IMR-90 (cell line): ENCODE results near the gene CCN6. TPM values are rescaled to one million over a fixed set of nuclear protein-coding genes. Genes with fewer than 3 reads are reported as not detected.

ENCODE experiments used
- ATAC-seq: fragments of 200-7000 bp; cut with Tn5 transposase; 2 replicates; pipeline ENCODE4 v1.9.1; 2020; ENCODE audit warnings: low read depth, mild to moderate bottlenecking, moderate library complexity
- BruUV-seq: library from RNA; stranded (reverse); fragments of 400-500 nt; replicated peaks from 2 replicates; lab custom pipeline; 2021; lab: Mats Ljungman, UMichigan
- CTCF ChIA-PET: fragments of 300-600 bp; formaldehyde crosslinking; extraction: SDS; loops from one replicate; lab custom pipeline; 2021; ENCODE audit warnings: antibody characterized with exemption; lab: Yijun Ruan, JAX
- POLR2A ChIA-PET: fragments of 300-600 bp; sonication (Branson Sonifier 250); formaldehyde crosslinking; loops from one replicate; lab custom pipeline; 2022; ENCODE audit warnings: antibody characterized with exemption; ENCODE audit not compliant: unreplicated experiment; lab: Charles Lee
- DNase-seq: peaks from one replicate; pipeline ENCODE4 v3.0.0; 2013
- H2AFZ ChIP-seq: replicated peaks from 2 replicates; pipeline ENCODE3; 2013; ENCODE audit warnings: low read length, mild to moderate bottlenecking; ENCODE audit not compliant: poor library complexity
- H2AK5ac ChIP-seq: 2 replicates; pipeline ENCODE4 v1.6.1; 2013; ENCODE audit warnings: low read depth, low read length, inconsistent platforms
- H2AK9ac ChIP-seq: replicated peaks from 2 replicates; pipeline ENCODE3; 2013; ENCODE audit warnings: mild to moderate bottlenecking, low read depth, low read length, moderate library complexity; ENCODE audit not compliant: poor library complexity
- H2BK120ac ChIP-seq: 2 replicates; pipeline ENCODE4 v1.6.1; 2013; ENCODE audit warnings: low read depth, low read length, inconsistent platforms
- H2BK15ac ChIP-seq: 3 replicates; pipeline ENCODE4 v1.6.1; 2013; ENCODE audit warnings: low read depth, low read length, inconsistent platforms
- H2BK20ac ChIP-seq: 2 replicates; pipeline ENCODE4 v1.6.1; 2013; ENCODE audit warnings: low read depth, mild to moderate bottlenecking, inconsistent platforms, low read length, moderate library complexity
- H2BK5ac ChIP-seq: 2 replicates; pipeline ENCODE4 v1.6.1; 2013; ENCODE audit warnings: mild to moderate bottlenecking, low read depth, low read length, inconsistent platforms; ENCODE audit not compliant: poor library complexity, severe bottlenecking
- H3K14ac ChIP-seq: replicated peaks from 2 replicates; pipeline ENCODE4 v1.6.1; 2013; ENCODE audit warnings: low read depth, low read length, inconsistent platforms
- H3K18ac ChIP-seq: 2 replicates; pipeline ENCODE4 v1.6.1; 2013; ENCODE audit warnings: low read depth, low read length, control low read depth
- H3K23ac ChIP-seq: 2 replicates; pipeline ENCODE4 v1.6.1; 2013; ENCODE audit warnings: low read depth, low read length, inconsistent platforms
- H3K27ac ChIP-seq: 2 replicates; pipeline ENCODE4 v1.5.1; 2013; ENCODE audit warnings: mild to moderate bottlenecking, control low read depth, low read length; ENCODE audit not compliant: insufficient read depth
- H3K27me3 ChIP-seq: 2 replicates; pipeline ENCODE4 v1.6.1; 2013; ENCODE audit warnings: low read length; ENCODE audit not compliant: control insufficient read depth, insufficient read depth
- H3K36me3 ChIP-seq: 2 replicates; pipeline ENCODE4 v1.6.1; 2013; ENCODE audit warnings: low read length, mixed read lengths; ENCODE audit not compliant: control insufficient read depth, insufficient read depth
- H3K4ac ChIP-seq: 2 replicates; pipeline ENCODE4 v1.6.1; 2013; ENCODE audit warnings: low read depth, low read length, inconsistent platforms
- H3K4me1 ChIP-seq: 2 replicates; pipeline ENCODE4 v1.6.1; 2013; ENCODE audit warnings: low read length, mixed read lengths; ENCODE audit not compliant: control insufficient read depth, insufficient read depth
- H3K4me2 ChIP-seq: 2 replicates; pipeline ENCODE4 v1.6.1; 2013; ENCODE audit warnings: low read depth, mild to moderate bottlenecking, control low read depth, low read length, moderate library complexity
- H3K4me3 ChIP-seq: 2 replicates; pipeline ENCODE4 v1.5.1; 2013; ENCODE audit warnings: low read depth, mild to moderate bottlenecking, control low read depth, low read length, moderate library complexity; ENCODE audit not compliant: insufficient read depth
- H3K56ac ChIP-seq: 2 replicates; pipeline ENCODE4 v1.6.1; 2013; ENCODE audit warnings: low read length, inconsistent platforms; ENCODE audit not compliant: insufficient read depth; ENCODE audit errors: extremely low read depth
- H3K79me1 ChIP-seq, 2 experiments: 2 replicates each; pipeline ENCODE4 v1.6.1; 2013; ENCODE audit warnings: low read length in 2 of 2, inconsistent platforms in 1 of 2, low read depth in 1 of 2
- H3K9ac ChIP-seq: 2 replicates; pipeline ENCODE4 v1.6.1; 2013; ENCODE audit warnings: low read depth, low read length, control low read depth
- H3K9me1 ChIP-seq: 2 replicates; pipeline ENCODE4 v1.6.1; 2013; ENCODE audit warnings: low read length, inconsistent platforms; ENCODE audit not compliant: insufficient read depth
- H3K9me3 ChIP-seq: 2 replicates; pipeline ENCODE4 v1.6.1; 2013; ENCODE audit warnings: low read length; ENCODE audit not compliant: control insufficient read depth, insufficient read depth
- H4K20me1 ChIP-seq: 2 replicates; pipeline ENCODE4 v1.6.1; 2013; ENCODE audit warnings: low read length, inconsistent platforms; ENCODE audit not compliant: insufficient read depth
- H4K5ac ChIP-seq: 2 replicates; pipeline ENCODE4 v1.6.1; 2013; ENCODE audit warnings: mild to moderate bottlenecking, low read depth, low read length, control low read depth
- H4K8ac ChIP-seq, 2 experiments: 2 replicates each; pipeline ENCODE4 v1.6.1; 2013; ENCODE audit warnings: low read depth in 2 of 2, low read length in 2 of 2, control low read depth in 1 of 2, inconsistent platforms in 1 of 2
- H4K91ac ChIP-seq: 2 replicates; pipeline ENCODE4 v1.6.1; 2013; ENCODE audit warnings: low read depth, low read length, inconsistent platforms; ENCODE audit not compliant: insufficient read depth
- BHLHE40 ChIP-seq: fragments of 150-350 bp; IDR thresholded peaks from 2 replicates; pipeline ENCODE4 v1.6.1; 2016; ENCODE audit warnings: mild to moderate bottlenecking, low read depth, low read length
- NFE2L2 ChIP-seq: fragments of 150-350 bp; IDR thresholded peaks from 2 replicates; pipeline ENCODE4 v1.6.1; 2016; ENCODE audit warnings: low read depth, mild to moderate bottlenecking, low read length
- POLR2A ChIP-seq: IDR thresholded peaks from 2 replicates; pipeline ENCODE4 v1.6.1; 2012; ENCODE audit warnings: mild to moderate bottlenecking, low read depth, low read length
- RAD21 ChIP-seq: IDR thresholded peaks from 2 replicates; pipeline ENCODE4 v1.6.1; 2012; ENCODE audit warnings: low read length, improper control_type of control experiment
- SMC3 ChIP-seq: fragments of 150-350 bp; IDR thresholded peaks from 2 replicates; pipeline ENCODE4 v1.6.1; 2016; ENCODE audit warnings: low read depth, mild to moderate bottlenecking, antibody characterized with exemption, low read length, moderate library complexity
- WGBS, 2 experiments: methylation state at CpG; one replicate each; pipeline versions ENCODE4 v1.1.5 to v1.1.7; 2013; ENCODE audit warnings: missing lambda C conversion rate in 2 of 2; ENCODE audit not compliant: insufficient read length in 1 of 2; ENCODE audit errors: extremely low coverage in 2 of 2; 5-methylcytosine and 5-hydroxymethylcytosine counted together
- dilution Hi-C: fragments of 300-500 bp; cut with HindIII; formaldehyde crosslinking; loops from one replicate; pipeline ENCODE4 v1.14.3; 2018; ENCODE audit warnings: low sequenced_read_pairs; ENCODE audit not compliant: unreplicated experiment
- in situ Hi-C: fragments of 300-500 bp; cut with MboI; formaldehyde crosslinking; loops from 3 replicates; pipeline ENCODE4 v1.14.3; 2019; ENCODE audit warnings: low sequenced_read_pairs, inconsistent platforms, mixed read lengths
- intact Hi-C: fragments of 100-400 bp; cut with micrococcal nuclease; formaldehyde crosslinking; loops from 2 replicates; pipeline ENCODE4 v1.10.0; 2022
- polyA plus RNA-seq, 3 experiments: library from polyadenylated mRNA; depleted of rRNA; stranded (reverse); fragments of >200 nt; gene quantifications; 2 replicates each; pipeline ENCODE4 v1.2.3, GENCODE V29; 2012; ENCODE audit warnings: low replicate concordance in 1 of 3
- total RNA-seq: library from RNA; depleted of rRNA; stranded (reverse); fragments of >200 nt; gene quantifications from 2 replicates; pipeline ENCODE4 v1.2.3, GENCODE V29; 2012
- TF ChIP-seq, protein P1 (sequence below): fragments of 150-350 bp; IDR thresholded peaks from 2 replicates; pipeline ENCODE4 v1.6.1; 2017; ENCODE audit warnings: mild to moderate bottlenecking, antibody characterized with exemption, low read length, low read depth

The CCN6 gene
- total and polyA plus RNA-seq, 2 of the 4 experiments (the other 2 are of a cell fraction): not detected

- Histone ChIP-seq H3K9me3 (no peaks in the 10 kb centered on the region), H4K8ac (no peak overlapping the region), H2BK120ac (no peak overlapping the region), H3K27ac (no peak overlapping the region), H3K56ac (no peak overlapping the region), H3K9ac (no peak overlapping the region), H2AK5ac (no peak overlapping the region), H3K27me3 (no peaks in the 10 kb centered on the region), H3K36me3 (peaks cover 62% of the 10 kb centered on the region), H3K23ac (no peak overlapping the region), H2AK9ac (no peak overlapping the region), H2BK15ac (no peak overlapping the region), H4K20me1 (no peaks in the 10 kb centered on the region), H4K91ac (no peak overlapping the region), H3K9me1 (peaks cover 6% of the 10 kb centered on the region), H3K4me2 (no peak overlapping the region), H3K14ac (no peak overlapping the region), H2BK5ac (no peak overlapping the region), H3K18ac (no peak overlapping the region), H3K4ac (no peak overlapping the region), H3K79me1 (no peaks in the 10 kb centered on the region), H3K4me3 (no peak overlapping the region), H3K4me1 (peaks cover 2% of the 10 kb centered on the region), H4K5ac (no peak overlapping the region), H2BK20ac (no peak overlapping the region), H2AFZ (no peak overlapping the region)
- in situ Hi-C loops (no loop called here), intact Hi-C loops (loop anchor here (2.0 to 5.0 kb wide), 2 partner anchors 14 to 33 kb away; no protein-coding TSS in a partner anchor), dilution Hi-C loops (no loop called here)
- CTCF ChIA-PET: no interaction called here
- POLR2A ChIA-PET: no interaction called here
- ATAC-seq (no peak), DNase-seq (no peak)
- TF ChIP-seq POLR2A (no peak), BHLHE40 (no peak), SMC3 (no peak), NFE2L2 (no peak), RAD21 (no peak)
- TF ChIP-seq, protein P1, sequence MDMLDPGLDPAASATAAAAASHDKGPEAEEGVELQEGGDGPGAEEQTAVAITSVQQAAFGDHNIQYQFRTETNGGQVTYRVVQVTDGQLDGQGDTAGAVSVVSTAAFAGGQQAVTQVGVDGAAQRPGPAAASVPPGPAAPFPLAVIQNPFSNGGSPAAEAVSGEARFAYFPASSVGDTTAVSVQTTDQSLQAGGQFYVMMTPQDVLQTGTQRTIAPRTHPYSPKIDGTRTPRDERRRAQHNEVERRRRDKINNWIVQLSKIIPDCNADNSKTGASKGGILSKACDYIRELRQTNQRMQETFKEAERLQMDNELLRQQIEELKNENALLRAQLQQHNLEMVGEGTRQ: no peak
- BruUV-seq: no TSS peak
- WGBS, 2 experiments: no CpG with 5 or more reads among the region's 3 CpGs
These were observed 60.8 kb downstream of the CCN6 start for GRCh38 chr6:112114577-112115223.
